HG02884 (cell line): ENCODE results near the gene TBC1D5.
"Not testable (repeated sequence)": the region's sequence is repeated elsewhere in the genome, so short reads cannot be mapped to it uniquely, and the experiment has no call there.

Source experiments
- ATAC-seq: cut with Tn5 transposase; IDR thresholded peaks from one replicate; pipeline ENCODE4 v1.9.1; 2021; ENCODE audit warnings: mild to moderate bottlenecking, moderate library complexity; ENCODE audit not compliant: unreplicated experiment

TBC1D5 gene

DNA sequence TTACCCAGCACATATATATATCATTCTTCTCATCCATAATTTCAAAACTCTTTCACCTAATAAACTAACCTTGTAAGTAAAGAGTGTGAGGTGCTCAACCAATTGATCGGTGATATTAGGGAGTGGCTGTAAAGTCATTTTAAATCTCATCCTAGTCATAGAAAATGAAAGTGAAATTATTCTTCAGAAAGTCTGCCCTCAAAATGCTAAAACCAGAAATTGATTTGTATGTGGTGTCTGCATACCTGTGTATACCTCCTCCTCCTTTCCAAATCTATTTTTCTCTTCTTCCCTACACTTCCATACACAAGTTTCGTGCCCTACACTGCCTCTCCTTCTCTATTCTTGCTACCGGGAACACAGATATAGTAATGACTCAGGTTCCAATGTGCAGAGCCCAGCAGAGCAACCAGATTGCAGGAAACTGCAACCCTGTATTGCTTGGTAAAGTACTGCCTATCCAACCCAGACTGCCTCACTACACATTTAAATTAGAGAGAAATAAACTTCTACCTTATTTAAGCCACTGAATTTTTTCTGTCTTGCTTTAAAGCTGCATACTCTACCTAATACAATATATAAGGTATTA is 7.4 kb upstream of the TBC1D5 start:
- ATAC-seq, result peak; percentile 25

DNA sequence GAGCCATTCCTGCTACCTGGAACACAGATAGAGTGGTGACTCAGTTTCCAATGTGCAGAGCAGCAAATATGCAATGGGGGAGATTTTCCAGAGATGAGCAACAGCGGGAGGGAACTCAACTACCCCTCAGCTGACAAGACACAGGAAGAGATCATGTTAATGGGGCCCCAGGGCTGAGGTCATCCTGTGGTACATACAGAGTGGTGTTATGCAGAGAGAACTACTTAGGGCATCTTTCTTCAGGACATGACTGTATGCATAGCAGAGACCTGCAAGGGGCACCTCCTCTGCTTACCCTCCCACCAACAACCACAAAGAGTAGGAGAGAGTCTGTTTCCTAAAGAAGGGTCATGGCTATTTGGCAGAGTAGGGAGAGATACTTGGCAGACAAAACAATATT is 6.8 kb upstream of the TBC1D5 start:
- peak; percentile 33 for ATAC-seq

DNA sequence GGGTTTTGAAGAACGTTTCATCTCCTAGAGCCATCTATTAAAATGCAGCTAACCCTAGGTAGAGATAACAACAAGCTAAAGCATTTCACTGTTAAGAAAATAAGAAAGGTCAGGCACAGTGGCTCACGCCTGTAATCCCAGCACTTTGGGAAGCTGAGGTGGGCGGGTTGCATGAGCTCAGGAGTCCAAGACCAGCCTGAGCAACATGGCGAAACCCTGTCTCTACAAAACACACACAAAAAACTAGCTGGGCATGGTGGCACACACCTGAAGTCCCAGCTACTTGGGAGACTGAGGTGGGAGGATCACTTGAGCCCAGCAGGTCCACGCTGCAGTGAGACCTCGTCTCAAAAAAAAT is 5.4 kb upstream of the TBC1D5 start:
- no peak for ATAC-seq

DNA sequence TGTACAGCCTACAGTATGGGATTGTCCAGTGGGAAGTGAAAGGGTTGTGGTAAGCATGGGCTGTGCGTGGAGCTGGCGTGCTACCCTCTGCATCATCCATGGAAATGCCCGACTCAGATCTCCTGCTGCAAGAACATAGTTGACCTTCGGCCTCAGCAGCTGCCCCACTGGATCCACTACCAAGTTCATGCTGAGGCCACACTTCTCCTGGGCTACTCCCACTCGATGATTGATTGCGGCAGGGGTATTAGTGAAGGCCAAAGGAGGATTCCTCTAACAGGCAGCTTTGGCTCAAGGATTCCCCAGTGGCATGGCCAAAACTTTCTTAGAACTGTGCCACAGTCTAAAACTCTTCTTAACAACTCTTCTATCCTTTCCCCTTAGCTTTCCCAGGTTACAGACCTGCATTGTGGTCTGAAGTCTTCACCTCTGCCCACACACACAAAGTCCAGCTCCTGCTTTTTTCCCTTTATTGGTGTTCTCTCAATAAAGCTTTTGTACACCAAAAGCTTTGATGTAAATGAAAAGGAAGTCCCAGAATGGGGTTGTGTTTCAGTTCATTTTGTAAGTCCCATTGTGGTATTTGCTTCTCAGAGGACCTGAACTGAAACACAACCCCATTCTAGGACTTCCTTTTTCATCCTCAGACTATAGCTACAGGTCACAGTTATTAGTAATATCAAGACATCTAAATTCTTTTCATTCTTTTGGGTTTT is 4.9 kb upstream of the TBC1D5 start:
- ATAC-seq, result peak; percentile 74

GRCh38 chr3:17745894-17746293 is 3.5 kb upstream of the TBC1D5 start:
- ATAC-seq, result no peak

DNA sequence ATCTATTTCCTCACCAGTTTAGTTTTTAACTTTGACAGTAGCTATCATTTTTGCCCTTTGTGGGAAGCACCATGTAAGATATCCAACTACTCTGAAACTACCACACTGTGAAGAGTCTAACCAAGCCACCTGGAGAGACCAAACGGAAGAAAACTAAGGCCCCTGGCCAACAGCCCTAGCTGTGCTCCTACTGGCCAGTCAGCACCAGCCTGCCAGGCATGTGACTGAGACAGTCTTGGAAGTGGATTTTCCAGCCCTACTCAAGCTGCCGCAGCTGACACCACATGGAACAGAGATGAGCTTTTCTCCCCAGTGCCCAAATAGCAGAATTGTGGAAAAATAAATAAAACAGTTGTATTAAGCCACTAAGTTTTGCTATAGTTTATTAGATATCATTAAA is 2.9 kb upstream of the TBC1D5 start:
- ATAC-seq, result no peak

DNA sequence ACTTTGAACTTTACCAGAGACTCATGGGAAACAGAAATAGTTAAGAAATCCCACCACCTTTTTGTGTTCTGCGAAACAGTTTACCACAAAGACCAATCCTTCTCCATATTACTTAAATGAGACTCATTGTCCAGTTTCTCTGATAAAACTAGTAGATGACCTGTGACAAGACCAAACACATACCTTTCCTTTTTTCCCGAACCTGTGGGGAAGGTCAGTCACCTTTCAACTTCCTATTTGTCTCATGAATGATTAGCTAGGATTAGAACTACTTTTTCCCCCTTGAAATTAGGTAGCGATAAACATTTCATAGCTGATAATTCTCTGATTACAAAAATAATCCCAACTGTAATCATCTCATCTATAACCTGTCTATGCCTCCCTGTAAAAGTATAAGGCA is 2.3 kb upstream of the TBC1D5 start:
- no peak for ATAC-seq

- no peak for ATAC-seq
Observed at GRCh38 chr3:17743658-17743995, 1.2 kb upstream of the TBC1D5 start.

DNA sequence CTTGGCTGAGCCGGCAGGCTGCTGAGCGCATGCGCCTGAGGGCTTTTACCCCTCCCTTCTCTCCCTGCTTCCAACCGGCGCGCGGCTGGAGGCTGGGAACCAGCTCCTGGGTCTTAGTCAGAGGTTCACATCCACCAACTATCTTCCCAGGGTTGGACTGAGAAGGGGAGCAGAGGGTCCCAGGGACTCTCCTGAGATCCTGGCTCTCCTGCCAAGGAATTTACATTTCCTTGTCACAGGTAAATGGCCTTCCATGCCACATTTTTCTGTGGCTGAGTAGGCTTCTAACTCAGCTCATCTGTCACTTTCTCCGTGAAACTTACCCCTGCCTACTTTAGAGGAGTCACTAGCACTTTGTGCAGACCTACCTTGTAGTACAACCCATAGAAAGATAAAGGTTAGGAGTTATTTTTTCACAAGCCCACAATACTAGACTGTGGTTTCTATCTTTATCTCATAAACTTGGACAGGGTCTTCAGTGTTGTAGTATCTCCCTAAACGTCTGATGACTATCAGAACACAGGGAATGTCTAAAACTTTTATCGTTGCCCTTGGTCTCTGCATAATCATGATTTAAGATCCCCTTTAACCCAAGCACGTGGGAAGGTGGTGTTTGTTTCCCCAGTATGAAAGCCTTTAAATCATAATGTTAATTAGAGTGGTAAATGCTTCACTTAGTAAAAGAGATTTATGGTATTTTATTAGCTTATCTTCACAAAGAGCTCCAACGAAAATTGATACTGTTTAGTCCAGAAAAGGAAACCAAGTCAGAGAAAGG is 638 bp upstream of the TBC1D5 start:
- ATAC-seq, result peak; percentile 0

DNA sequence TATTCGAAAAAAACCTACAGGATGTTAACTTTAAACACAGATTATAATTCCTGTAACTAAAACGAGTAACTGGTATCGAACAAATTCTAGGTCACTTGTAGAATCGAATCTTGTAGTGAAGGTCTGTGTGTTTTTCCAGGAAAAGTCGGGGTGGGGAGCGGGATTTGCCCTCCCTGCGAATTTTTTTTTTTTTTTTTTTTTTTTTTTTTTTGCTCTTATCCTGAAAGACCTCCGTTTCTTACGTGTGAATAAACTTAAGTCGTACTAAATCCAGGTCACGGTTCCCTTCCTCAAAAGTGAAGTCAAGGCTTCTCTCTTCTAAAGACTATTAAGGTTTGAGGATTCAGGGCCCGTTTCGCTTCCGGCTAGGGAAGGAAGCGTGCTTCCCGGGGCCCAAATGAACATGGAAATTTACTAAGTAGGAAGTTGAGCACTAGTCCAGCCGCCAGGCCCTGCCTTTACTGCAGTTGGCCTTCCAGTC is 770 bp downstream of the TBC1D5 start:
- no peak for ATAC-seq

- no peak for ATAC-seq
Observed at GRCh38 chr3:17740721-17741141, 1.7 kb downstream of the TBC1D5 start.

DNA sequence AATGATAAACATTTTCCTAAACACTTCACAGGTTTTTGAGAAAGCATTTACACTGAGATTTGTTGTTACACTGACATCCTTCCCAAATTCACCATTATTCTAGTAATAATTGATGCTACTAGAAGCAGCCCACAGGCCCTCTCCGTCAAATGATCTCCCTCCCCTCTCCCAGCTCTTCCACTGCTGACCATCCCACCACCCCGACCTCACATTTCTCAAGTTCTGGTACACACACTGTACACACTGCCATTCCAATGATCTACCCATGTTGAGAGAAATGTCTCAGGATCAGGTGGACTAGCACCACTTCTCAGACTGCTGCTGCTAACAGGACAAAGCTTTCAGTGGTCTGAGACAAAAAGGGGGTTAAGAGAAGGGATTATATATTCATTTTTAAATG is 3.5 kb downstream of the TBC1D5 start:
- no peak for ATAC-seq

DNA sequence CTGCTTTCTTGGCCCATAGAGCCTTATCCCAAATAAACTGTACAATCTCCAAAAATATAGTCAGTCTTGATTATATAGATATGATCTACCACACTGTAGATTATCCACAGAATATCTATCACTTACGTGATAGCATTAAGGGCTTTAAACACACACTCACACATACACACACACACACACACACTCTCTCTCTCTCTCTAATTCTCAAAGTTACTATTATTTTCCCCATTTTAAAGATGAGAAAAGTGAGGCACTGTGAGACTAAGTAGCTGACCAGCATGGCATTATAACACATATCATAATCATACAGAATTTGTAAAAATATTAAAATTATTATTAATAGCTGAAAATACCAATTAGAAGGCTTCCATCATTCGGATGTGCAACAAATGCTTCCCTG is 4.2 kb downstream of the TBC1D5 start:
- ATAC-seq, result no peak

DNA sequence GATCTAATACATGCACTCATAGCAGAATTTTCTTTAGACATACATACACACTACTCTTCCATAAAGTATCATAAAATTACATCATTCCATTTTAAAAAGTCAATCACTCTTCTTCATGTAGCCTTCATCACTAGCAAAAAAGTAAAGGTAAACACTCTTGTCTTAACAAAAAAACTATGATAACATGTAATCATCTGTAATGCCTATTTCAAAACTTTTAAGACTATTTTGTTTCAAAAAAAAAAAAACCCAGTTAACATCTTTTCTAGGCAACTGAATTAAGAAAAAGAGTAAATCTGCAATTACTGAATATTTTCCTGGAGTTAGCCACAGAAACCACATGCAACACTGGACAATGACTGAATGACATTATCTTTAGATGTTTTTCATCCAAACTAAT is 4.8 kb downstream of the TBC1D5 start:
- ATAC-seq, result no peak

GRCh38 chr3:17735362-17735761 is 7.1 kb downstream of the TBC1D5 start:
- ATAC-seq, result not testable (repeated sequence)

DNA sequence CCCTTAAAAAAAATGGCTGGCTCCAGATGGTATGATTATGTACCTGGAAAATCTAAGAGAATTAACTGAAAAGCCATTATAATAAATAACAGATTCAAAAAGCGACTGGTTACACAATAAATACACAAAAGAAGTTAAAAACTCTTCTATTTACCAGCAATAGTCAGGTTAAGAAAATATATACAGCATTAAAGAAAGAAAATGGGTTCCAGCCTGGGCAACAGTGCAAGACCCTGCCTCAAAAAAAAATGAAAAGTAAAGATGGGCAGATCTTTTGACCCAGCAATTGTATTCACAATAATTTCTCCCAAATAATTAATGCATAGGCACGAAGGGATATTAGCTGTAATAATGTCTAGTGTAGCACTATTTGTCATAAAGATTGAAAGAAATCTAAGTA is 8.7 kb downstream of the TBC1D5 start:
- no peak for ATAC-seq

DNA sequence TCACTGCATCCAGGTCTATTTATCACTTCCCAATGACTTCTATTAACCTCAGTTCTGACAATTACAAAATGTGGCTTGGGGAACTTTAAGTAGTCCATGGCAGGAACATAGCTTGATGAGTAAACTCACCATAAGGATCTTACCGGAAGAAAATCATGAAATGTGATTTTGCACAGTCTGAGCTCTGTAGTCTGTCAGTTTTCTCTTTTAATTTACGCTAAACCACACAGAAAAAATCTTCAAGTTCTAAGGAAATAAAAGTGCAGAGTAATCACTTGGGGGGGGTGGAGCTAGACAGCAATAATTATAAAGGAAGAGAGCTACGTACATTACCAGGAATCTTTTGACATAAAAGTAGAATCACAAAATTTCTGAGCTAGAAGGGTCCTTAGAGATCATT is 9.2 kb downstream of the TBC1D5 start:
- ATAC-seq, result no peak

GRCh38 chr3:17730318-17730967 is 12.0 kb downstream of the TBC1D5 start:
- no peak for ATAC-seq

- no peak for ATAC-seq
Observed at GRCh38 chr3:17726313-17726712, 16.1 kb downstream of the TBC1D5 start.

DNA sequence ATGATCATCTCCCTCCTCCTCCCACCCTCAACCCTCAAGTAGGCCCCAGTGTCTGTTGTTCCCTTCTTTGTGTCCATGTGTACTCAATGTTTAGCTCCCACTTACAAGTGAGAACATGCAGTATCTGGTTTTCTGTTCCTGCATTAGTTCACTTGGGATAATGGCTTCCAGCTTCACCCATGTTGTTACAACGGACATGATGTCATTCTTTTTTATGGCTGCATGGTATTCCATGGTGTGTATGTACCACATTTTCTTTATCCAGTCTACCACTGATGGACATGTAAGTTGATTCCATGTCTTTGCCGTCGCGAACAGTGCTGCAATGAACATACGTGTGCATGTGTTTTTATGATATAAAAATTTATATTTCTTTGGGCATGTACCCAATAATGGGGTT is 16.6 kb downstream of the TBC1D5 start:
- not testable (repeated sequence) for ATAC-seq

DNA sequence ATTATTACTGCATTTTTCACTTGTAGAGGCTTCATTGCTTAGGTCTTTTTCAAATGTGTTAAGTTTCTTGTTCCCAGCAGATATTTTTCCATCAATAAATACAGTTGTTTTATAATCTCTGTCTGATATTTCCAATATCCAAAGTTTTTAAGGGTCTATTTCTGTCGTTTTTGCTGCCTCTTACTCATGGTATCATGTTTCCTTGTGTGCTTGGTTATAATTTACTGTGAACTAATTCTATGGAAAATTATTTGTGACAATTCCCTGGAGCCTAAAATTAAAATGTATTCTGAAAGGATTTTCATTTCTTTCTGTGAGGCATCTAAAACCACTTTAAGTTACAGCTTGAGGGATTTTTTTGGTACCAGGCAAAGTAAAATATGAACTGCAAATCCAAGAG is 17.5 kb downstream of the TBC1D5 start:
- no peak for ATAC-seq

GRCh38 chr3:17724122-17724521 is 18.3 kb downstream of the TBC1D5 start:
- no peak for ATAC-seq
